Measurements from ENCODE around the gene UVRAG. TPM values are rescaled to one million over a fixed set of nuclear protein-coding genes. Genes with fewer than 3 reads are reported as not detected.
A peak's percentile ranks its signal among the peaks of the same experiment; 100 is the strongest.

The UVRAG gene
- total and polyA plus RNA-seq, 4 donors = 8.7 to 53.2 (median 18.3) TPM

GRCh38 chr11:75921808-75922207, 106.8 kb downstream of the UVRAG start:
- H3K36me3 ChIP-seq (ENCODE audit: control insufficient read depth in 4 of 4, insufficient read depth in 4 of 4, low read length in 4 of 4) = no peaks in the 10 kb centered on the region
- no peak for TF ChIP-seq CTCF (IDR thresholded peaks at IDR 0.05; ENCODE audit: control extremely low read depth, extremely low read depth)
- no peak overlapping the region for H3K9ac ChIP-seq (ENCODE audit: insufficient read depth in 1 of 2, low read length in 2 of 2)
- H3K27me3 ChIP-seq (ENCODE audit: control insufficient read depth in 3 of 3, insufficient read depth in 3 of 3, low read length in 2 of 3) = no peaks in the 10 kb centered on the region
- H3K4me1 ChIP-seq (ENCODE audit: control insufficient read depth in 5 of 5, insufficient read depth in 5 of 5, low read length in 5 of 5) = peaks cover 0 to 20% (median 12%) of the 10 kb centered on the region in 5 donors
- no peak overlapping the region for H3K27ac ChIP-seq (ENCODE audit: low read depth in 1 of 2, low read length in 1 of 2)
- DNase-seq (no peak), ATAC-seq (ENCODE audit: insufficient read depth, low FRiP score) (no peak)
- WGBS, 2 donors = 80 to 84% methylated on average over 3 of the region's 3 CpGs
- no peaks in the 10 kb centered on the region for H3K9me3 ChIP-seq (ENCODE audit: control insufficient read depth in 4 of 4, insufficient read depth in 3 of 4, low read length in 3 of 4)
- no peak overlapping the region for H3K4me3 ChIP-seq

- TF ChIP-seq CTCF (IDR thresholded peaks at IDR 0.05; ENCODE audit: control extremely low read depth, extremely low read depth) = no peak
- ATAC-seq (ENCODE audit: insufficient read depth, low FRiP score) = no peak
- Histone ChIP-seq H3K4me3 (no peak overlapping the region), H3K9me3 (ENCODE audit: control insufficient read depth in 4 of 4, insufficient read depth in 3 of 4, low read length in 3 of 4) (no peaks in the 10 kb centered on the region), H3K27me3 (ENCODE audit: control insufficient read depth in 3 of 3, insufficient read depth in 3 of 3, low read length in 2 of 3) (no peaks in the 10 kb centered on the region), H3K36me3 (ENCODE audit: control insufficient read depth in 4 of 4, insufficient read depth in 4 of 4, low read length in 4 of 4) (no peaks in the 10 kb centered on the region), H3K9ac (ENCODE audit: insufficient read depth in 1 of 2, low read length in 2 of 2) (no peak overlapping the region), H3K4me1 (ENCODE audit: control insufficient read depth in 5 of 5, insufficient read depth in 5 of 5, low read length in 5 of 5) (peaks cover 0 to 11% (median 8%) of the 10 kb centered on the region in 5 donors), H3K27ac (ENCODE audit: low read depth in 1 of 2, low read length in 1 of 2) (no peak overlapping the region)
- peak in 1 of 3 donors; percentile 38 for DNase-seq
- WGBS, 2 donors = 80 to 90% methylated on average over 6 of the region's 6 CpGs
Measured at GRCh38 chr11:75924966-75925784, 110.2 kb downstream of the UVRAG start.

- WGBS, 2 donors = 93 to 98% methylated on average over 1 of the region's 1 CpG
- no peak for ATAC-seq (ENCODE audit: insufficient read depth, low FRiP score)
Measured at GRCh38 chr11:75925785-75926164, 110.8 kb downstream of the UVRAG start.

More at GRCh38 chr11:75925785-75926164, 110.8 kb downstream of the UVRAG start:
- no peaks in the 10 kb centered on the region for H3K27me3 ChIP-seq (ENCODE audit: control insufficient read depth in 3 of 3, insufficient read depth in 3 of 3, low read length in 2 of 3)
- H3K27ac ChIP-seq (ENCODE audit: low read depth in 1 of 2, low read length in 1 of 2) = no peak overlapping the region
- TF ChIP-seq CTCF (IDR thresholded peaks at IDR 0.05; ENCODE audit: control extremely low read depth, extremely low read depth) = no peak
- DNase-seq = no peak
- no peak overlapping the region for H3K9ac ChIP-seq (ENCODE audit: insufficient read depth in 1 of 2, low read length in 2 of 2)
- H3K4me1 ChIP-seq (ENCODE audit: control insufficient read depth in 5 of 5, insufficient read depth in 5 of 5, low read length in 5 of 5) = peaks cover 0 to 11% (median 8%) of the 10 kb centered on the region in 5 donors
- H3K9me3 ChIP-seq (ENCODE audit: control insufficient read depth in 4 of 4, insufficient read depth in 3 of 4, low read length in 3 of 4) = no peaks in the 10 kb centered on the region
- no peaks in the 10 kb centered on the region for H3K36me3 ChIP-seq (ENCODE audit: control insufficient read depth in 4 of 4, insufficient read depth in 4 of 4, low read length in 4 of 4)
- H3K4me3 ChIP-seq = no peak overlapping the region

All from lung (tissue), 12 donors.